ENCODE data around the gene THSD1.
"Not testable (repeated sequence)": the region's sequence is repeated elsewhere in the genome, so short reads cannot be mapped to it uniquely, and the experiment has no call there.

The THSD1 gene

DNA sequence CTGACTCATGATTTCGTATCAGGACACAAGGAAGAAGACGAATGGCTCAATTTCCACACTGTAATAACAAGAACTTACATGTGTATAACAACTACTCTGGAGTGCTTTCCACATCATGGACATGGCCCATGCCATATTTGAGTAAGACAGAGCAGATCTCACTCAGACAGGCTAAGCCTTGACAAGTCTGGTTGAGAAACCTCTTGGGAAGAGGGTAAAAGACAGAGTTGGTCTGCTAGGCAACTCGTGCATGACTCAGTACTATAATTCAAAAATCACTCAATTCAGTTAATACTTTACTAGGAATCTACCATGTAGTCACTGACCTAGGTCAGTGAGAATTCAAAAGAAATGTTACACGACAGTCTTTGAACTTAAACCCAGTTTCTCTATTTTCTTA lies 5.7 kb upstream of the THSD1 start:
- peak; percentile 15 for DNase-seq (ENCODE audit: low spot score)

DNA sequence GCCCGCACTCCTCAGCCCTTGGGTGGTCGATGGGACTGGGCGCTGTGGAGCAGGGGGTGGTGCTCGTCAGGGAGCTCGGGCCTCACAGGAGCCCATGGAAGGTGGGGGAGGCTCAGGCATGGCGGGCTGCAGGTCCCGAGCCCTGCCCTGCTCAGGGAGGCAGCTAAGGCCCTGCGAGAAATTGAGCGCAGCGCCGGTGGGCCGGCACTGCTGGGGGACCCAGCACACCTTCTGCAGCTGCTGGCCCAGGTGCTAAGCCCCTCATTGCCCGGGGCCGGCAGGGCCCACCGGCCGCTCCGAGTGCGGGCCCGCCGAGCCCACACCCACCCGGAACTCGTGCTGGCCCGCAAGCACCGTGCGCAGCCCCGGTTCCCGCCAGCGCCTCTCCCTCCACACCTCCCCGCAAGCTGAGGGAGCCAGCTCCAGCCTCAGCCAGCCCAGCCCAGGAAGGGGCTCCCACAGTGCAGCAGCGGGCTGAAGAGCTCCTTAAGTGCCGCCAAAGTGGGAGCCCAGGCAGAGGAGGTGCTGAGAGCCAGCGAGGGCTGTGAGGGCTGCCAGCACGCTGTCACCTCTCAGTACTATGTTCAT lies 2.2 kb upstream of the THSD1 start:
- not testable (repeated sequence) for DNase-seq (ENCODE audit: low spot score)

DNA sequence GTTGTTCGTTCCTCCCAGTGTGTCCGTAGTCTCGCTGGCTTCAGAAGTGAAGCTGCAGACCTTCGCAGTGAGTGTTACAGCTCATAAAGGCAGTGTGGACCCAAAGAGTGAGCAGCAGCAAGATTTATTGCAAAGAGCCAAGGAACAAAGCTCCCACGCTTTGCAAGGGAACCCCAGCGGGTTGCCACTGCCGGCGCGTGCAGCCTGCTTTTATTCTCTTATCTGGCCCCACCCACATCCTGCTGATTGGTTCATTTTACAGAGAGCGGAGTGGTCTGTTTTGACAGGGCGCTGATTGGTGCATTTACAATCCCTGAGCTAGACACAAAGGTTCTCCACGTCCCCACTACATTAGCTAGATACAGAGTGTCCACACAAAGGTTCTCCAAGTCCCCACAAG lies 1.5 kb upstream of the THSD1 start:
- not testable (repeated sequence) for DNase-seq (ENCODE audit: low spot score)

DNA sequence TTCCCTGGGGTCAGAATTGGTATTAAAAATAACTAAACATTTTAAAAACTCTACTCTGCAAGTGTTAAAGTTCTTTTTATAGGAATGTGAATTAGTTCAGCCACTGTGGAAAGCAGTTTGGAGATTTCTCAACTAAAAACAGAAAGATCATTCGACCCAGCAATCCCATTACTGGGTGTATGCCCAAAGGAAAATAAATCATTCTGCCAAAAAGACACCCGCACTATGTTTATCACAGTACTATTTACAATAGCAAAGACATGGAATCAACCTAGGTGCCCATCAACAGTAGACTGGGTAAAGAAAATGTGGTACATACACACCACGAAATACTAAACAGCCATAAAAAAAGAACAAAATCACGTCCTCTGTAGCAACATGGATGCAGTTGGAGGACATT lies 657 bp upstream of the THSD1 start:
- DNase-seq (ENCODE audit: low spot score): no peak

DNA sequence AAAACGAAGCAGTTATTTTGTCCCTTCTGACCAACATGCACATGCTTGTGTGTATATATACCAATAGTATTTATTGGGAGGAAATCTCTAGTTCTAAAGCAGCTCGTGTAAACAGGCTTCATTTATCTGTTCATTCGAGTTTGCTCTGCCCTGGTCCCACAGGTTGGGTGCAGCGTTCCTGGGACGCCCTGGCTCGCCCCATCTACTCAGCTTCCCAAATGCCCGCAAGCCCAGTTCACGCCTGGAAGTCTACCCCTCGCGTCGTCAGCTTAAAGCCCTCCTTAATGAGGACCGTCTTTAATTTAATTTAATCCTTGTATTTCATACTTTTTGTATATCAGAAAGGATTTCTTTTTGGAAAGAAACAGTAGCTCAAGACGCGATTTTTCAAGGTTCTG lies 604 bp downstream of the THSD1 start:
- no peak for DNase-seq (ENCODE audit: low spot score)

DNA sequence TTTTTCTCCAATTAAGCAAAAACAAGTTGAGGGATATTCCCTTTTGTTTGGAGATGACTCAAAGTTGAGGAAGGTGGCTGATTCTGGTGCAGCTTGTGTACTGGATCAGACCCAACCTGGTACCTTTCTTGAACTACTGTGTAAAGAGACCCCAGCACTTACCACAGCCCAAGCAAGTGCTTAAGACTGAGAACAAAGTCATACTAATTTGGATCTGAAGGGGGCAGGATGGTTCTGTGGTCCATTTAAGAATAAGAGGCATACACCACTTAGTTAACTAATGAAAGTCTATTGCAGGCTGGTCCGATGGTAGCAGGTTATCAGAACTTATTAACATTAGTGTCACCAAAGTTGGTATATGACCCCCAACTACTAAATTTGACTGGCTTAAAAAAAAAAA lies 6.3 kb downstream of the THSD1 start:
- no peak for DNase-seq (ENCODE audit: low spot score)

DNA sequence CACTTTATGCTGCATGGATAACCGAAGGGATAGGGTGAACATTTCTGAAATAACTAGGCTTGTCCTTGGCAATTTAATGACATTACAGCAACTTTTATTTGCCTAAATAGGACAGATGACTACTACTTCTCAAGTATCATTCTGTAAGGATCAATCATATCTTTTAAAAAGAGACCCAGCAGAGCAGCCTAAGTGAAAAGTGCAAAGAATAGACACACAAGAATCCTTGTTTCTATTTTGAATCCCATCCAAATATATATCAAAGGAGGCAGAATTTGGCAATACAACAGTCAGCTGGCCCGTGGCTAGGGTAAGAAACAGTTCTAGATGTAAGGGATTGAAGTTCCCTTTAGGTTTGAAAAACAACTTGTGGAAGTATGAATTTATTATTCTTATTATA lies 6.9 kb downstream of the THSD1 start:
- DNase-seq (ENCODE audit: low spot score): no peak

DNA sequence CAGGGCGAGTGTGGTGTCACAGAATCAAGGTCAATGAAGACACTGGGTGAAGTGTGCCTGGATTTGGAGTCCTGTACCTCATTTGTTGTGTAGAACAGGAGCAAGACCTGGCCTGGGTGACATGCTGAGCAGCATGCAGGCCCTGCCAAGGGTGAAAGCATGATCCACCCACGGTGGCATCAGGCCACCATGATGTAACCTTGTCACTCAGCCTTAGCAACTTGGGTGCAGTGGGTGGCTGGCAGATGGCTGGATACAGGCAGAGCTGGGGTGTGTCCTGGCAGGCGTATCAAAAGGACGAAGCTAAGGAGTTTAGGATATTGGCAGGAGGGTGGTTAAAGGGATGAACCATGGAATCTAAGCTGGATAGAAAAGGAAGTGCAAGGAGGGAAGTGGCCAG lies 10.3 kb downstream of the THSD1 start:
- DNase-seq (ENCODE audit: low spot score): no peak

DNA sequence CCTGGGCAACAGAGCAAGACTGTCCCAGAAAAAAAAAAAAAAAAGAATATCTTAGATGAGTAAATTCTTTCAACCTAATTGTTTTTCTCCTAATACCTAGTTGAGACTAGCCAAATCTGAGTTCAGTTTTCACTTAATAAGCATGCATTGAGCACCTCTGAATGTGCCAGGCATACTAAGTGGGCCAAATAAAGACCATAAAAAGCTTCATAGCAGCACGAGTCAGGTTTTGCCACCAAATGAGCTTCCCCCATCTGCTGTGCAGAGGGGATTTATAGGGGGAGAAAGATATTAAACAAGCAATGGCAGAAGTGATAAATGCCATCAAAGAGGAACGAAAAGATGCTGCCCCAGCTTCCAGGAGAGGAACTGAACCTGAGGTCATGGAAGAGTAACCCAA lies 11.4 kb downstream of the THSD1 start:
- no peak for DNase-seq (ENCODE audit: low spot score)

DNA sequence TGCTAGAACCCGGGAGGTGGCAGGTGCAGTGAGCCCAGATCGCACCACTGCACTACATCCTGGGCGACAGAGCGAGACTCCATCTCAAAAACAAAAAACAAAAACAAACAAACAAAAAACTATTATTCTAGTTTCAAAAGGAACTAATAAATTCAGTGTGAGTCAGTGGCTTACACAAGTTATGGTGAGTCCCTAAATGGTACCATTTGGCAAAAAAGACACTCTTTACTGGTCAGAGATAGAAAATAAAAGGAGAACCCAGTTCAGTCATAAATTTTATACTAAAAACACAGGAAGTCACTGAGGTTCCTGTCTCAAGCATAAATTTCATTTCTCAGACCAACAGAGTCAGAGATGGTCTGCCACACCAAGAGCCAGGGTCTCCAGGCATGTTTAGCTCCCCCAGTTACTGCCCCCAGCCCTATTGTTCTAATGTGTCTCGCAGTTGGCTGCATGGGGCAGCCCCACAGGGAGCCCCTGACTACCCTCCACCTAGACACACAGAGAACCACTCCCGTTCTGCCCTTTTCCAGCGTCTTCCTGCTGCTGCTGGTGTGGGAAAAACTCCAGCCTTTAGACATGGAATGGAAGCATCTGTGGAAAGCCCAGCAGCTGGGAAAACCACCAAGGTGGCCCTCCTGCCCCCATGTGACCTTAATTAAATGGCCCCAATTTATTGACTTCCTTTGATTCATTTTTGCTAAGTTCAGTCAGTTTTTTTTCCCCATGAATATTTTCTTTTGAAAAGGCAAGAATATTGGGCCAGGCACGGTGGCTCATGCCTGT lies 12.2 kb downstream of the THSD1 start:
- no peak for DNase-seq (ENCODE audit: low spot score)

DNA sequence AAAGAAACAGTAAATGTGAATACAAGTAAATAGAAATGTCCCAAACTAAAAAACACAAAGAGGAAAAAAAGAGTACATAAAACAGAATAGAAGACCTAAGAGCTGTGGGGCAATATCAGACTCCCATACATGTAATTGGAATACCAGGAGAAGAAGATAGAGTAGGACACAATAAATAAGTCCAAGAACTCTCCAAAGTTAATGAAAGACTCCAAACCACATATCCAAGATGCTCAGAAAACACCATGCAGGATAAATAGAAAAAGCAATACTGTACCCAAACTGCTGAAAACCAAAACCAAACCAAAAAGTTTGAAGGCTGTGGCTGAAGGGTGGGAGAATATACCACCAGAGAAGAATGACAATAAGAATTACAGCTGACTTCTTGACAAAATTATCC lies 18.3 kb downstream of the THSD1 start:
- DNase-seq (ENCODE audit: low spot score): no peak

DNA sequence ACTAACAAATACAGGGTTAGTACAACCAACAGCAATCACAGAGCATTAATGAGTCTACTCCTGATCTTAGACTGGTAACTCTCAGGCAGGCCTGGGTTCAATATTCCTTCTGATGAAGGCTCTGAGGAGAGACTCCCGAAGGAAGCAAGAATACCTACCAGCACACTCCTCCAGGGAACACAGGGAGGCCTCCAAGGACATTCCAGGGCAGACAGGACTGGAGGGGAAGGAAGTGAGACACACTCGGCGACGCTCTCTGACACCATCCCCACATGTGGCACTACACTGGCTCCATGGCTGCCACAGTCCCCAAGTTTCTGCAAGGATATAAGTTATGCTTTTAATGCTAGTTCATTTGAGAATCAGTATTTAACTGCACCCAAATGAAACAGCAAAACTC lies 20.1 kb downstream of the THSD1 start:
- no peak for DNase-seq (ENCODE audit: low spot score)

DNA sequence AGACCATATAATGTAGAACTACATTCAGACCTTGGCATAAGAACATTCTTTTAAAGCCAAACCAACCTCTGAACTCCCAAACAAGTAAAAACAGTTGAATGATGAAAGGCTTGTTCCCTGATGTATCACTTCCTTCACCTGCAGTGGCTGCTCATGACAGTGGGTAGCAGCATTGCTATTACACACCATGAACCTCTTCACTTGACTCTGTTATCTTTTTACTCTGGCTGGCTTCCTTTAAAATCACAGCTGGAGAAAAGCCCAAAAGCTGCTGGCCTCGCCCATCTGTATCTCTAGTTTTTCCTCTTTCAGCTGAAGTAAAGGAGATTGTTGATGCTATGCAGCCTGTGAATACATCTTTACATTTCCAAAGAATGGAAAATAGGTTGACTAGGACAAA lies 22.6 kb downstream of the THSD1 start:
- DNase-seq (ENCODE audit: low spot score): no peak

DNA sequence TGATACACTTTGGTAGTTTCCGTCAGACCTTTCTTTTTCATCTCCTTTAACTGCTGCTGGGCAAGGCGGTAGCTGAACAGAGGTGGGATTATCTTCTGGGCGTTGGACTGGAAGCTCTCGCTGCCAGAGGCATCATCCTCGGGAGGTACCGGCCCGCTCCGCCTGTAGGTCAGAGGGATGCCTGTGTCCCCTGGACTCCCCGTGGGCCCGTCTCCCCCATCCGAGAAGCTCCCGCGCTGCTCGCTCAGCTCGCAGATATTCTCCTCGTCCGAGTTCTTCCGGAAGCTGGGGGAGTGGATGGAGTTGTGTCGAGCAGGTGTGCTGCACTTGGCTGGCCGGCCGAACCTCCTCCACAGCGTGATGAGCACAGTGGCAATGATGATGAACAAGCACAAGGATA lies 27.7 kb downstream of the THSD1 start:
- DNase-seq (ENCODE audit: low spot score): no peak

DNA sequence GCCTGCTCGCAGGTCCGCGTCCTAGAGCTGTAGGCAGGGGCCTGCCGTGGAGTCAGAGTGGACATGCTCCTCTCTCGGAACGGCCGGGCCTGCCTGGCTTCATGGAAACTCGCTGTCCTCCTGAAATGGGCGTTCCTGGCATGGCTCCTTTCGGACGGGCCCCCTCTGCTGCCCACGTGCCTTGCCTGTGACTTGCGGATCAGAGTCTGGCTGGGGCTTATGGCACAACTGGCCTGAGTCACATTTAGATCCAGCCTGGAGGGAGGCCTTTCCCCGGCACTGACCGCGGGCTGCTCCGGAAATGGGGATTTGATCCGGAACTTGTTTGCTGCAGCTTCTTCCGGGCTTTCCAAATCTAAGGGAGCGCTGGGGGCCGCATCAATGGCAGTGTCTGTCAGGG lies 28.1 kb downstream of the THSD1 start:
- no peak for DNase-seq (ENCODE audit: low spot score)

DNA sequence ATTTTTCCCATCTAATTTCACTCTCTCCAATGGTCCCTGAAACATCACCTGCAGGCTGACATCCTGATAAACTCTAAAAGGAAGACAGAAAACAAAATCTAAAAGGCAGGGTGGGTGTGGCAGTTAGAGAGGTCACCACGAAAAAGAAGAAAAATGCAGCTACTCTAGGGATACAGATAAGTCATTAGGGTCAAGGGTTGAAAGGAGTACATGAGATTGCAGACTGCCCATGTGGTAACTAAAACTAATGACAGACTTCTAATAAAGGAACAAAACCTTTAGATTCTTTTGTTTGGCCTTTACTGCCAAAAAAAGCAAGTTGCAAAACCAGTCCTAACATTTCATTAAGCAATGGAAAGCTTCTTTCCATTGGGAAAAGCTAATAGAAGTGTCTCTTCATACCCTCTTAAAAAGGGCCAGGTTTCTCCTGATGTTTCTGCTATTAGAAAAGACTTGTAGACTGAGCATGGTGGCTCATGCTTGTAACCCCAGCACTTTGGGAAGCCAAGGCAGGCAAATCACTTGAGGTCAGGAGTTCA lies 31.0 kb downstream of the THSD1 start:
- DNase-seq (ENCODE audit: low spot score): no peak

DNA sequence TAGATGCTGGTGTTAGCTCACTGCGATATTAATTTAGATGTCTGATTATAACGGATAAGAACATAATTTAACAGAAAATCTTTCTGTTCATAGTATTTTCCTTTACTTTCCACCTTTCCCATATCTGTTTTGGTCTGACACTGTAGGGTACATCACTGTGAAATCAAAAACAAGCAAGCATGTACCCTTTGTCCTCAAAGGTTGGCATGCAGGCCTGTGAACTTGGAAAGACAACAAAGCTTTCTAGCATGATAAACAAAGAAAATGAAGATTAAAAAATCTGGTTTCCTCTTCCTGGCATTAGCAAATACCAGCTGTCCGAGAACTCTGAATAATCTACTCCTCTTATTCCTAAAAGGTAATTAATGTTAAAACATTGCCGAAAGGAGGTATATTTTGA lies 31.6 kb downstream of the THSD1 start:
- no peak for DNase-seq (ENCODE audit: low spot score)

DNA sequence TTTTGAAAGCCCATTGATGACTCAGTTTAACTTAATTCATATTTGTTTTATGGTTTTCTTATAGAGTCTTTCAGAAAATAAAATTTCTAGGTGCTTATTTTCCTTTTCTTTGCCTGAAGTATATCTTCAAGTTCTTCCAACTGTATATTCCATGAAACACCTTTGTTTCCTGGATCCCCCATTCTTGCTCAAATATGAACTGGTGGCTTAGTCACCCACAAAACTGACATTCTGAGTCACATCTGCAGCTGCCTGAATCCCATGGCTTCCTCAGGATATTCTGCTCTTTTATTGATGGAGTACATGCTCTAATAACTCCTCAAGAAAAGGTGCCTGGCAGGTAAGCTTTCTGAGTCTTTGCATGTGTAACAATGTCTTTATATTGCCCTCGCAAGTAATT lies 32.7 kb downstream of the THSD1 start:
- peak; percentile 33 for DNase-seq (ENCODE audit: low spot score)

DNA sequence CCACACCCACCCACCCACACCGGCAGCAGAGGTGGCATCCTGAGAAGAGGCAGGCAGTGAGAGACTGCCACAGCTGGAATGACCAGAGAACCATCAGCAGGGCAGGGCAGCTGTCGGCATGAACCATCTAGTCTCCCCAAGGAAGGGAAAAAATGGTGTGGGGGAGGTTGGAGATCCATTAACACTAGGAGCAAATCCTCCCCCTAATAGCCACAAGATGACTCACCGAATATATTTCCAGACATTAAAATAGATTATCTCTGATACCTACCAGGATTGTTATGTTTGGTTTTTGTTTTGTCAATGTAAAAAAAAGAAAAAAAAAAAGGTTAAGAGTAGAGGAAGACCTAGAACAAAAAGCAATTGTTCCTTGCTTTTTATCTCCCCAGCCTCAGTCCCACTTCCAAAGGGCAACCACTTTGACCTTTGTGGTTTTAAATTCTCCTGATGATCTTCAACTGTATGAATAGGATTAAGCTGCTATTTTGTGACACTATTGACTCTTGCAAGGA lies 34.2 kb downstream of the THSD1 start:
- DNase-seq (ENCODE audit: low spot score): no peak

DNA sequence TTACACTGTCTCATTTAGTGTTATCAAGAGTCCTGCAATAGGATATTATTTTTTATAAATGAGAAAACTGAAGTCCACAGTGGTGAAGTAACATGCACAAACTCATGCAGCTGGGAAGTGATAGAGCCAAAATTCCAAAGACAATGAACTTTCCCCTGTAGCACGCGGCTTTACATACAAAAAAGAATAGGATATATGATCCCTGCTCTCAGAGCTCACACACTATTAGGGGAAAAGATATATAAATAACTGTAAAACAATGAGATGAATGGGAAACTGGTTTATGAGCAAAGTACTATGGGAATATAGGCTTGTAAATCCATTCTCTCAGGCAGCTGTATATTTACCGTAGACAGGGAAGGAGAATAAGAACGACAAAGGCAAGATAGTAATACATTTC lies 39.7 kb downstream of the THSD1 start:
- no peak for DNase-seq (ENCODE audit: low spot score)

DNA sequence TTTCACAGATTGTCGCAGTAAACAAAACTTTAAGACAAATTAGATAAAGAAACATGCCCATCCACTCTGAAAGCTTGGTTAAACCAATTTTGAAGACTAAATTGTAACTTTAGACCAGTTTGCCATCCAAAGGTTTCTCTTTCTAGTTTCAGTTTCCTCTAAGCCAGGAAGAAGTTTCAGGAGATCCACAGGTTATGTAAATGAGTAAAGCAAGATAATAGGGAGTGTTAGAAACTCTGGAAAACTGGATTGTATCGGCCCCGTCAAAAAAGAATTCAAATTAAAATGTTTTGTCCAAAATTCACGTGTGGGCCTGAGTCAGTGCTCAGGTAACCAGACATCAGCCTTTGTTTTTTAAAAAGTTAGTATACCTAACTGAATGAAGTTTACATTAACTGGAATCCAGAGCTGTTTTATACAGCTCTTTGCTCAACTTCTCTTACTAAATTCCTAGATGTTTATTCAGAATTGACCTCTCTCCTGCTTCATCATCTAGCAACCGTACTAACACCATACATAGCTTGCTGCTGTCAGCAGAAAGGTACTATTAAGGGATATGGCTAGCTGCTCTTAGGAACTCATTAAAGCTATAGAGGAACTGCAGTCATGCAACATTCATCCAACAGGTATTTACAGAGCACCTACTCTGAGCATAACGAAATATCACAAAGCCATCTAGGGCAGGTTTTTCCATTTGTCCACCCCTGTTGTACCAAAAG lies 43.6 kb downstream of the THSD1 start:
- DNase-seq (ENCODE audit: low spot score): not testable (repeated sequence)

DNA sequence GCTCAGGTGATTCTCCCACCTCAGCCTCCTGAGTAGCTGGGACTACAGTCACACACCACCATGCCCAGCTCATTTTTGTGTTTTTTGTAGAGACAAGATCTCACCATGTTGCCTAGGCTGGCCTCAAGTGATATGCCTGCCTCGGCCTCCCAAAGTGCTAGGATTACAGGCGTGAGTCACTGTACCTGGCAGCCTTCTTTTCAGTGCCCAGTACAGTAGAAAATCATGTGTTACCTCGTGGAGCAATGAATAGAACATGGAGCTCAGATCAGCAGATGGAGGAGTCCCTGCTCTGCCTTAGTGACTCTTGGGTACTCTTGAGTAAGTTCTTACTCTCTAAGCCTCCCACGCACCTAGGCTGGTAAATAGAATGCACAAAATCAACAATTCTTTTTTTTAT lies 44.7 kb downstream of the THSD1 start:
- no peak for DNase-seq (ENCODE audit: low spot score)

DNA sequence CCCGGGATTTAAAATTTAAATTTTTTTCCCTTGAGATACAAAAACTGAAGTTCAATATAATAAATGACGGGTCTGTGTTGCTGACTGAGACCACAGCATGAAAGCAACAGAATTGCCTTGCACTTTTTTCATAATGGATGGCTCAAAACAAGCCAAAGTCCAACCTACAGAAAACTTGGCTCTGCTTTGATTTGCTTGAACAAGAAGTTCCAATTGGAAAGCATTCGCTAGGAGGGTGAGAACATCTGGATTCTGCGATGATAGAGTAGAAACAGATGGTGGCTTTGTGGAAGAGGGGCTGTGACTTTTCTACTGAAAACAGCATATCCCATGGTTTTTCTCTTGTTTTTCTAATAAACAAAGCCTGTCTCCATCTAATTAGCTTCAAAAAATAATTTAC lies 46.4 kb downstream of the THSD1 start:
- DNase-seq (ENCODE audit: low spot score): no peak

Data from RKO (cell line).